ENCODE data around the gene CNTNAP5.

GRCh38 chr2:124187948-124188347 lies 162.9 kb downstream of the CNTNAP5 start:
- TF ChIP-seq, protein P1, sequence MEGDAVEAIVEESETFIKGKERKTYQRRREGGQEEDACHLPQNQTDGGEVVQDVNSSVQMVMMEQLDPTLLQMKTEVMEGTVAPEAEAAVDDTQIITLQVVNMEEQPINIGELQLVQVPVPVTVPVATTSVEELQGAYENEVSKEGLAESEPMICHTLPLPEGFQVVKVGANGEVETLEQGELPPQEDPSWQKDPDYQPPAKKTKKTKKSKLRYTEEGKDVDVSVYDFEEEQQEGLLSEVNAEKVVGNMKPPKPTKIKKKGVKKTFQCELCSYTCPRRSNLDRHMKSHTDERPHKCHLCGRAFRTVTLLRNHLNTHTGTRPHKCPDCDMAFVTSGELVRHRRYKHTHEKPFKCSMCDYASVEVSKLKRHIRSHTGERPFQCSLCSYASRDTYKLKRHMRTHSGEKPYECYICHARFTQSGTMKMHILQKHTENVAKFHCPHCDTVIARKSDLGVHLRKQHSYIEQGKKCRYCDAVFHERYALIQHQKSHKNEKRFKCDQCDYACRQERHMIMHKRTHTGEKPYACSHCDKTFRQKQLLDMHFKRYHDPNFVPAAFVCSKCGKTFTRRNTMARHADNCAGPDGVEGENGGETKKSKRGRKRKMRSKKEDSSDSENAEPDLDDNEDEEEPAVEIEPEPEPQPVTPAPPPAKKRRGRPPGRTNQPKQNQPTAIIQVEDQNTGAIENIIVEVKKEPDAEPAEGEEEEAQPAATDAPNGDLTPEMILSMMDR (conservative IDR thresholded peaks at IDR 0.05; ENCODE audit: low read depth, low read length): no peak
- TF ChIP-seq RCOR1 (IDR thresholded peaks at IDR 0.05; ENCODE audit: insufficient replicate concordance, low read length) (no peak), MAZ (IDR thresholded peaks at IDR 0.05; ENCODE audit: borderline replicate concordance, low read depth, low read length) (no peak), POLR2A (IDR thresholded peaks at IDR 0.05; ENCODE audit: low read depth, low read length) (no peak), MXI1 (IDR thresholded peaks at IDR 0.05; ENCODE audit: borderline replicate concordance, low read depth, low read length) (no peak), ELK1 (IDR thresholded peaks at IDR 0.05; ENCODE audit: borderline replicate concordance, low read depth, low read length) (no peak), RFX5 (IDR thresholded peaks at IDR 0.05; ENCODE audit: low read depth, low read length) (no peak), CEBPB (IDR thresholded peaks at IDR 0.05; ENCODE audit: low read depth, low read length) (no peak), MAFK (IDR thresholded peaks at IDR 0.05; ENCODE audit: low read depth, low read length) (no peak)
- TF ChIP-seq, protein P2, sequence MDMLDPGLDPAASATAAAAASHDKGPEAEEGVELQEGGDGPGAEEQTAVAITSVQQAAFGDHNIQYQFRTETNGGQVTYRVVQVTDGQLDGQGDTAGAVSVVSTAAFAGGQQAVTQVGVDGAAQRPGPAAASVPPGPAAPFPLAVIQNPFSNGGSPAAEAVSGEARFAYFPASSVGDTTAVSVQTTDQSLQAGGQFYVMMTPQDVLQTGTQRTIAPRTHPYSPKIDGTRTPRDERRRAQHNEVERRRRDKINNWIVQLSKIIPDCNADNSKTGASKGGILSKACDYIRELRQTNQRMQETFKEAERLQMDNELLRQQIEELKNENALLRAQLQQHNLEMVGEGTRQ (IDR thresholded peaks at IDR 0.05; ENCODE audit: low read depth, low read length): no peak

Measured in IMR-90 (cell line).